Smooth muscle cell (in vitro differentiated cells): ENCODE data around the gene PPOX. TPM values are rescaled to one million over a fixed set of nuclear protein-coding genes. Genes with fewer than 3 reads are reported as not detected.

Source experiments
- DNase-seq: peaks from one replicate; lab custom pipeline; 2025; ENCODE audit not compliant: unreplicated experiment; lab: John Stamatoyannopoulos, UW
- H2AFZ ChIP-seq: fragments of 200-600 bp; sonication (generic); 2 replicates; pipeline ENCODE4 v1.6.0; 2016; ENCODE audit warnings: antibody characterized with exemption, low read depth, mild to moderate bottlenecking
- H3F3A ChIP-seq: fragments of 200-600 bp; sonication (generic); 2 replicates; pipeline ENCODE4 v1.6.0; 2017; ENCODE audit warnings: antibody characterized with exemption, low read depth
- H3K27ac ChIP-seq: fragments of 200-600 bp; sonication (generic); 2 replicates; pipeline ENCODE4 v1.5.1; 2016; ENCODE audit warnings: low read depth, mild to moderate bottlenecking
- H3K27me3 ChIP-seq: fragments of 200-600 bp; sonication (generic); 2 replicates; pipeline ENCODE4 v1.6.1; 2016; ENCODE audit warnings: low read depth, mild to moderate bottlenecking
- H3K36me3 ChIP-seq: fragments of 200-600 bp; sonication (generic); 2 replicates; pipeline ENCODE4 v1.5.1; 2016; ENCODE audit warnings: low read depth
- H3K4me1 ChIP-seq: fragments of 200-600 bp; sonication (generic); 2 replicates; pipeline ENCODE4 v1.5.1; 2016; ENCODE audit warnings: low read depth
- H3K4me2 ChIP-seq: fragments of 200-600 bp; sonication (generic); 2 replicates; pipeline ENCODE4 v1.6.0; 2016; ENCODE audit warnings: mild to moderate bottlenecking
- H3K4me3 ChIP-seq: fragments of 200-600 bp; sonication (generic); 2 replicates; pipeline ENCODE4 v1.5.1; 2016; ENCODE audit warnings: mild to moderate bottlenecking
- H3K79me2 ChIP-seq: fragments of 200-600 bp; sonication (generic); 2 replicates; pipeline ENCODE4 v1.6.0; 2016; ENCODE audit warnings: low read depth, mild to moderate bottlenecking
- H3K9ac ChIP-seq: fragments of 200-600 bp; sonication (generic); 2 replicates; pipeline ENCODE4 v1.6.0; 2016; ENCODE audit warnings: low read depth
- H3K9me3 ChIP-seq: fragments of 200-600 bp; sonication (generic); replicated peaks from 2 replicates; pipeline ENCODE4 v1.5.1; 2016; ENCODE audit warnings: low read depth
- H4K20me1 ChIP-seq: fragments of 200-600 bp; sonication (generic); 2 replicates; pipeline ENCODE4 v1.6.0; 2016; ENCODE audit warnings: low read depth
- WGBS: methylation state at CpG from one replicate; pipeline ENCODE4 v1.1.7; 2016; ENCODE audit warnings: low lambda C conversion rate; 5-methylcytosine and 5-hydroxymethylcytosine counted together
- polyA plus RNA-seq: library from polyadenylated mRNA; unstranded; fragments of >200 nt; fragmentation: Nextera tagmentation; extraction: Ambion mirVana; gene quantifications from 2 replicates; pipeline ENCODE4 v1.2.1, GENCODE V29; 2016
- total RNA-seq: library from RNA; depleted of rRNA; stranded (reverse); fragments of >200 nt; gene quantifications from 2 replicates; pipeline ENCODE4 v1.2.3, GENCODE V29; 2014
- TF ChIP-seq, protein P1 (sequence below): fragments of 200-600 bp; sonication (generic); IDR thresholded peaks from 2 replicates; pipeline ENCODE4 v1.5.1; 2017; ENCODE audit warnings: borderline replicate concordance, mild to moderate bottlenecking, antibody characterized with exemption; ENCODE audit not compliant: insufficient read depth, poor library complexity, severe bottlenecking

PPOX gene
- total and polyA plus RNA-seq, 2 experiments from 2014 or later: 16.5 to 23.8 TPM

DNA sequence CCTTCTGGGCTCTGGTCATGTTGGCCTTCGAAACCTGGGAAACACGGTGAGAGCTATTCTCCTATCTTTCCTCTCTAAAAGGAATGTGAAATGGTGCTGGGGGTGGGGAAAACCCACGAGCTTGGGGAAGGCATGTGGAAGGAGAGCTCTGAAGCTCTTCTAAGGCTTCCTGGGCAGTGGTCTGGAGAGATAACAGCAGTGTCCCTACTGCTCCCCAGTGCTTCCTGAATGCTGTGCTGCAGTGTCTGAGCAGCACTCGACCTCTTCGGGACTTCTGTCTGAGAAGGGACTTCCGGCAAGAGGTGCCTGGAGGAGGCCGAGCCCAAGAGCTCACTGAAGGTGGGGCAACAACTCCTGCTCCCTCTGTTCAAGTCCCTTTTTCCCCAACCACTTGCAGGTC is 4.2 kb upstream of the PPOX start:
- Histone ChIP-seq H3F3A (peaks cover 10% of the 10 kb centered on the region), H3K9me3 (no peaks in the 10 kb centered on the region), H3K9ac (no peak overlapping the region), H3K4me2 (no peak overlapping the region), H3K4me3 (no peak overlapping the region), H4K20me1 (no peaks in the 10 kb centered on the region), H3K4me1 (peaks cover 11% of the 10 kb centered on the region), H2AFZ (no peak overlapping the region), H3K36me3 (no peaks in the 10 kb centered on the region), H3K27ac (no peak overlapping the region), H3K79me2 (no peaks in the 10 kb centered on the region), H3K27me3 (no peaks in the 10 kb centered on the region)
- TF ChIP-seq, protein P1, sequence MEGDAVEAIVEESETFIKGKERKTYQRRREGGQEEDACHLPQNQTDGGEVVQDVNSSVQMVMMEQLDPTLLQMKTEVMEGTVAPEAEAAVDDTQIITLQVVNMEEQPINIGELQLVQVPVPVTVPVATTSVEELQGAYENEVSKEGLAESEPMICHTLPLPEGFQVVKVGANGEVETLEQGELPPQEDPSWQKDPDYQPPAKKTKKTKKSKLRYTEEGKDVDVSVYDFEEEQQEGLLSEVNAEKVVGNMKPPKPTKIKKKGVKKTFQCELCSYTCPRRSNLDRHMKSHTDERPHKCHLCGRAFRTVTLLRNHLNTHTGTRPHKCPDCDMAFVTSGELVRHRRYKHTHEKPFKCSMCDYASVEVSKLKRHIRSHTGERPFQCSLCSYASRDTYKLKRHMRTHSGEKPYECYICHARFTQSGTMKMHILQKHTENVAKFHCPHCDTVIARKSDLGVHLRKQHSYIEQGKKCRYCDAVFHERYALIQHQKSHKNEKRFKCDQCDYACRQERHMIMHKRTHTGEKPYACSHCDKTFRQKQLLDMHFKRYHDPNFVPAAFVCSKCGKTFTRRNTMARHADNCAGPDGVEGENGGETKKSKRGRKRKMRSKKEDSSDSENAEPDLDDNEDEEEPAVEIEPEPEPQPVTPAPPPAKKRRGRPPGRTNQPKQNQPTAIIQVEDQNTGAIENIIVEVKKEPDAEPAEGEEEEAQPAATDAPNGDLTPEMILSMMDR: no peak
- 64% methylated on average over 7 of the region's 7 CpGs for WGBS
- no peak for DNase-seq

DNA sequence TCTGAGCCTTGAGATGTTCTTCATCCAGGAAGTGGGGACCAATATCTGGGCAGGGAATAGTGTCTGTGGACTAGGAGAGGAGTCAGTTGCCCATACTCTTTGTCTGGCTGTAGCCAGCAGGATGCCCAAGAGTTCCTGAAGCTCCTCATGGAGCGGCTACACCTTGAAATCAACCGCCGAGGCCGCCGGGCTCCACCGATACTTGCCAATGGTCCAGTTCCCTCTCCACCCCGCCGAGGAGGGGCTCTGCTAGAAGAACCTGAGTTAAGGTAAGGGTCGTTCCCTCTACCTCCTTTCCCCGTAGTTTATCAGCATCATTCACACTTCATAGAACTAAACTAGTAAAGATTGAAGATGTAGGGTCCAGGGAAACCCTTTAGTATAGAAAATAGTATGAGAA is 3.4 kb upstream of the PPOX start:
- Histone ChIP-seq H2AFZ (no peak overlapping the region), H3K4me1 (peaks cover 15% of the 10 kb centered on the region), H3K36me3 (no peaks in the 10 kb centered on the region), H3K79me2 (no peaks in the 10 kb centered on the region), H4K20me1 (no peaks in the 10 kb centered on the region), H3K9me3 (no peaks in the 10 kb centered on the region), H3K9ac (no peak overlapping the region), H3K4me3 (no peak overlapping the region), H3K27ac (no peak overlapping the region), H3K27me3 (no peaks in the 10 kb centered on the region), H3F3A (peaks cover 10% of the 10 kb centered on the region), H3K4me2 (no peak overlapping the region)
- no peak for DNase-seq
- TF ChIP-seq, protein P1: no peak
- 96% methylated on average over 10 of the region's 10 CpGs for WGBS

GRCh38 chr1:161163793-161164192 is 2.4 kb upstream of the PPOX start:
- no peak overlapping the region for H3K4me3 ChIP-seq
- H3K79me2 ChIP-seq: no peaks in the 10 kb centered on the region
- no peaks in the 10 kb centered on the region for H3K27me3 ChIP-seq
- TF ChIP-seq, protein P1: no peak
- no peak overlapping the region for H3K4me2 ChIP-seq
- no peak for DNase-seq
- no peaks in the 10 kb centered on the region for H3K36me3 ChIP-seq
- 94% methylated on average over 5 of the region's 5 CpGs for WGBS
- no peak overlapping the region for H2AFZ ChIP-seq
- no peak overlapping the region for H3K9ac ChIP-seq
- H4K20me1 ChIP-seq: no peaks in the 10 kb centered on the region
- peak overlapping the region; percentile 99 for H3K27ac ChIP-seq
- H3F3A ChIP-seq: peaks cover 10% of the 10 kb centered on the region
- H3K4me1 ChIP-seq: peaks cover 15% of the 10 kb centered on the region
- H3K9me3 ChIP-seq: no peaks in the 10 kb centered on the region

DNA sequence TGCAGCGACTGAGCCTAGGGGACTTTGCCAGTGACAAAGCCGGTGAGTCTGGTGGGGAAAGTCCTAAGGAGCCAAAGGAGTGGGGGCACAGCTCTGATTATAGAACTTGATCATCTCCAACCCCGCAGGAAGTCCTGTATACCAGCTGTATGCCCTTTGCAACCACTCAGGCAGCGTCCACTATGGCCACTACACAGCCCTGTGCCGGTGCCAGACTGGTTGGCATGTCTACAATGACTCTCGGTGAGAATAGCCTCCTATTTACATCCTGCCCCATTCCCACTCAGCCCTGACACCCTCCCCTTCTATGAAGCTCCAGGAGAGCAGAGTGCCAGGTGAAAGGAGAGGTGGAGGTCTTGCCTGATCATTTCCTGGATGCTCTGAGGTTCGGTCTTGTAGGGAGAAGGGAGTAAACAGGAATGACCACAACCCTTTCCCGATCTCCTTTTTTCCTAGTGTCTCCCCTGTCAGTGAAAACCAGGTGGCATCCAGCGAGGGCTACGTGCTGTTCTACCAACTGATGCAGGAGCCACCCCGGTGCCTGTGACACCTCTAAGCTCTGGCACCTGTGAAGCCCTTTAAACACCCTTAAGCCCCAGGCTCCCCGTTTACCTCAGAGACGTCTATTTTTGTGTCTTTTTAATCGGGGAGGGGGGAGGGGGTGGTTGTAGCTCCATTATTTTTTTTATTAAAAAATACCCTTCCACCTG is 1.2 kb upstream of the PPOX start:
- WGBS: 79% methylated on average over 14 of the region's 14 CpGs

More for the DNA sequence above, 1.2 kb upstream of the PPOX start:
- Histone ChIP-seq H3K4me2 (peak overlapping the region; percentile 96), H3K79me2 (no peaks in the 10 kb centered on the region), H3K4me3 (peak overlapping the region; percentile 58), H3K36me3 (no peaks in the 10 kb centered on the region), H3K4me1 (peaks cover 13% of the 10 kb centered on the region), H3F3A (peaks cover 10% of the 10 kb centered on the region), H3K9ac (peak overlapping the region; percentile 96), H2AFZ (no peak overlapping the region), H3K27ac (peak overlapping the region; percentile 99), H3K27me3 (no peaks in the 10 kb centered on the region), H3K9me3 (no peaks in the 10 kb centered on the region), H4K20me1 (no peaks in the 10 kb centered on the region)
- TF ChIP-seq, protein P1: no peak
- DNase-seq: no peak
